Choroid plexus epithelial cell (primary cell): ENCODE measurements around the gene HEXIM1.

Source experiments
- DNase-seq: peaks from one replicate; pipeline ENCODE4 v3.0.0-alpha.2; 2010; ENCODE audit warnings: low read depth
- H3K4me3 ChIP-seq: 2 replicates; pipeline ENCODE4 v1.5.1; 2011; ENCODE audit warnings: low read depth, mild to moderate bottlenecking, control low read depth, low read length, moderate library complexity
- CTCF ChIP-seq: conservative IDR thresholded peaks from 2 replicates; pipeline ENCODE4 v1.5.1; 2011; ENCODE audit warnings: low read depth, mild to moderate bottlenecking, control low read depth, inconsistent platforms, low read length, moderate library complexity

The HEXIM1 gene

GRCh38 chr17:45175759-45176115 is 27.5 kb downstream of the HEXIM1 start:
- DNase-seq = no peak
- no peak for TF ChIP-seq CTCF
- H3K4me3 ChIP-seq = no peak overlapping the region

GRCh38 chr17:45177563-45177962 is 29.3 kb downstream of the HEXIM1 start:
- H3K4me3 ChIP-seq = no peak overlapping the region
- TF ChIP-seq CTCF = no peak
- DNase-seq = no peak

GRCh38 chr17:45184144-45184543 is 35.9 kb downstream of the HEXIM1 start:
- DNase-seq = no peak
- TF ChIP-seq CTCF = no peak

GRCh38 chr17:45186801-45187354 is 38.6 kb downstream of the HEXIM1 start:
- no peak overlapping the region for H3K4me3 ChIP-seq
- no peak for TF ChIP-seq CTCF
- no peak for DNase-seq

More at GRCh38 chr17:45184144-45184543, 35.9 kb downstream of the HEXIM1 start:
- H3K4me3 ChIP-seq = no peak overlapping the region

- TF ChIP-seq CTCF = no peak
- no peak overlapping the region for H3K4me3 ChIP-seq
- DNase-seq = no peak
Observed at GRCh38 chr17:45189009-45189408, 40.7 kb downstream of the HEXIM1 start.

GRCh38 chr17:45190503-45191255 is 42.4 kb downstream of the HEXIM1 start:
- DNase-seq = no peak
- no peak for TF ChIP-seq CTCF
- no peak overlapping the region for H3K4me3 ChIP-seq

GRCh38 chr17:45195424-45195823 is 47.1 kb downstream of the HEXIM1 start:
- TF ChIP-seq CTCF = no peak

More at GRCh38 chr17:45195424-45195823, 47.1 kb downstream of the HEXIM1 start:
- DNase-seq = no peak
- H3K4me3 ChIP-seq = no peak overlapping the region
